GM21723 (cell line): ENCODE measurements around the gene KIF18B.
"Not testable (repeated sequence)": the region's sequence is repeated elsewhere in the genome, so short reads cannot be mapped to it uniquely, and the experiment has no call there.

Experiments
- ATAC-seq: cut with Tn5 transposase; IDR thresholded peaks from one replicate; pipeline ENCODE4 v1.9.1; 2021; ENCODE audit warnings: mild to moderate bottlenecking, moderate library complexity; ENCODE audit not compliant: unreplicated experiment

Gene KIF18B

DNA sequence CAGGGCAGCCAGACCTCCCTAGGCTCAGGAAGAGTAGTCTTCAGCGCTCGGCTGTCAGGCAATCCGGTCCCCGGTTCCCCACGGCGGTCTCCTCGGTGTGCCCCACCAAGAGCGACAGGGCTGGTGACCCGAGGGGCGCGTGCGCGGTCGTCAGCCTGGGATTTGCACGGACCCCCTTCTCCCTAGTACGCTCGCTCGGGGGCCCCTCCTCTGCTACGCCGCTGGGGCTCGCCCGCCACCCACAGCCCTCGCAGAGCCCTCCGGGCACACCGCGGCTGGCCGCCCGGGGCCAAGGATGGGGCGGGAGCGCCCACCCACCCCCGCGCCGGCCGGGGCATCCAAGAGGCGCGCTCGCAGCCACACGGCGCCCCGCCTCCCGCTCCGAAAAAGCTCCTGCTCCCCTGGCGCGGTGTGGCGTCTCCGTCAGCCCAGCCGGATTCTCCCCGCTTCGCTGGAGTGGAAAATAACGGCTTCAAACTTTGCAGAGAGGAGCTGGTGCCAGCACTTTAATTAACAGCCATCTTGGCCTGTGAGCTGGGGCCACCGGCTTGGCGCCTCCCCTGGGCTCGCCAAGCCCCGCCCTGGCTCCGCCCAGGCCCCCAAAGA, 22.7 kb upstream of the KIF18B start:
- no peak for ATAC-seq

DNA sequence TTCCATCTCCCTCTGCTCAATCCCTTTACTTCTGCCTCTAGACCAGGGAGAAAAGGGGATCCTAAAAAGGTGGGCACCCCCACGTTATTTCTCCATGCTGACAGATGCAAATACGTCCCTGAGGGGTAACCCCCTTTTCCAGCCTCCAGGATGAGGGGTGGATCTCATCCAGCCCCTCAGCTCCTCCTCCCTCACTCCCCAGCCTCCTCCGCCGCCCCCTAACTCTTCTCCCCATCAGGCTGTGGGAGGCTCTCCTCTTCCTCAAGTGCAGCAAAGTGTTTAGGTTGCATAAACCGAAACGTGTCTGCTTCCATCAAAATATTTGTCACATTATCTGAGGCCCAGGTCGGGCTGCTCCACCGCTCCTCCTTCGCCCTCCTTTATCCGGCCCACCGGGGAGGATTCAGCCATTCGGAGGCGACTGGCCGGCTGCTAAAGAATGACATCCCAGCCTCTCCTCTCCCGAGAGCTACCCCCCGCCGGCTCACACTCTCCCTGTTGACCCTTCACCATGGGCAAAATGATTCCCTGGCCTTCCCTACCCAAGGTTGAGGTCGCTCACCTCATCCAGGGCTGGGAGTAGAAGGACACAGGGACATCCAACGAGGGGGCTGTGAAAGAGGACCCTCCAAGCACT, 21.7 kb upstream of the KIF18B start:
- no peak for ATAC-seq

DNA sequence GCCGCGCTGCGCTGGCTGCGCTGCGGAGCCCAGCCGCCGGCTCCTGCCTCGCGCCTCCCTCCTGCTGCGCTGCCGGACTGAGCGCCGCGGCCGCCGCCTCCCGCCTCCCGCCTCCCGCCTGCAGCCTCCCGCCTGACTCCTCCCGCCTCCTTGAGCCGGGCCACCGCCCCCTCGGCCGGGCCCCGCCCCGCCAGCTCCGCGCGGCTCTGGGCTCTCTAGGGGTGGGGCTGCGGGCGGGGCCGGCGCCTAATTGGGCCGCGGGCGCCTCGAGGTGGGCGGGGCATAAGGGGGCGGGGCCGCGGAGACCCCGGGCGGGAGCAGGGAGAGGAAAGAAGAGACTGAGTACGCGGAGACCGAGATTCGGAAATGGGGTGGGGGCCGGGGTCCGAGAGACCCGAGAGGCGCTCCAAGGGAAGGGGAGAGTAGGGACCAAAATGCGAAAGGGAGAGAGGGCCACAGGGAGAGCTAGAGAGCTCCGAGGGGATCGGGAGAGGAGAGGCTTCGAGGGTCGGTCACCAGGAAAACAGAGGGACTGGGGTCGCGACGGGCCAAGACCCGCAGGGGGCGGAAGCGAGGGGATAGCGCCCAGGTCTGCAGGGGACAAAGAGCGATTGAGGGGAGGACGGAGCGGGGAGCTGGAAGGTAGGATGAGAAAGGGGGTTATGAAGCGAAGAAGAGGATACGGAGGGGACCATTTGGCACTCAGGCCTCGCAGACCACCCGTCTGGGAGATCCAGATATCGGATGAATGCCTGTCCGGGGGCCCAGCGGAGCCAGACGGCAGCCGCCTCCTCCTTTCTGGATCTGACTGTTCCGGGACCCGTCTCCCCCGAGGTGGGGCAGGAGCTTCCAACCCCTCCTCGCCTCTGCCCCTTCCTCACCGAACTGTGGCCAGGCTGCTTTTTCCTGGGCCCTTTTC, 20.9 kb upstream of the KIF18B start, which contains the start of gene C1QL1:
Gene C1QL1 (minus strand): TSS at position 79 of the 919 bp plus-strand sequence. CDS start 255 bp downstream, outside the sequence.
- peak; percentile 82 for ATAC-seq

DNA sequence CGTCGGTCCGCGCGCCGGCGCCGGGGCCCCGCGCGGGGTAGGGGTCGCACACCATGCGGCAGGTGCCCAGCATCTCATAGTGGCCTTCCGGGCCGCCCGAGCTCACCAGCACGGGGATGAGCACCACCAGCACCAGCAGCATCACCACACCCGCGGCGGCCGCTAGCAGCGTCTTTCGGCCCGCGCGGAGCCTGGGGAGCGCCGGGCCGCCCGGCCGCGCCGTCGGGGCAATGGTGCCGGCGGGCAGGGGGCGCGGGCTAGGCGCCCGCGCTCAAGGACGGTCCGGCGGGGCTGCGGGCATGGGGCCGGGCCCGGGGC, 20.3 kb upstream of the KIF18B start:
- ATAC-seq, result peak; percentile 11

DNA sequence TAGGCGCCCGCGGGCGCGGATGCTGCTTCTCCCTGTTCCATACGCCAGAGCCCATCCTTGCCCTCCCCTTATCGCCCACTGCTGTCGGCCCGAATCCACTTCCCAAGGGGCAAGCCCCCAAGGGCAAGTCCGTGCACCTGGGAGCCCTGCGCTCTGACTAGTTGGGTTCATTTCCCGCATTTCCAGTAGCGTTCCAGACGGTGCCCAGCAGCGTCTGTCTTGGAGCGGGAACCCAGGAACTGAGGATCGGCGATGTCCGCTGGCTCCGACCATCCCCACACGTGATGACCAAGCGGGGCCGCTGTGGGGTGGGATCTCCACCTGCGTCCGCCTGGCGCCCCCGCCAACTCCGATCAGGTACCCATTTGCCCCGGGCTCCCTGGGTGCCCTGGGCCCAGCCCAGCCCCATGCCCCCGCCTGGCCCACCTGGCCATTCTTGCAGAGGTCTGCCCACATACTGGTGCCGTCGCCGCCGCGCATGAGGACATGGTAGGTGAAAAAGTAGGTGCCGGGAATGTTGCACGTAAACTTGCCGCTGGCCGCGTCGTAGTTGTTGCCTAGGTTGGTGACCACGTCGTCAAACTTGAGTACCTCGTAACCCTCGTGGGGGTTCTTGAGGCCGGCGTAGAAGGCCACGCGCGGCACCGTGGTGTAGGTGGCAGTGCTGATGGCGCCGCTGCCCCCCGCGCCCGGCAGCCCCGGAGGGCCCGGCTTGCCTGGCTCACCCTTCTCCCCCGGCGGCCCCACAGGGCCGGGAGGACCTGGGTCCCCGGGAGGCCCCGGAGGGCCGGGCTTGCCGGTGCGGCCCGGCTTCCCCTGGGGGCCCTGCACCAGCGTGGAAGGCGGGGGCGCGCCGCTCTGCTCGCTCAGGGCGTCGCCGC, 19.7 kb upstream of the KIF18B start:
- ATAC-seq, result no peak

DNA sequence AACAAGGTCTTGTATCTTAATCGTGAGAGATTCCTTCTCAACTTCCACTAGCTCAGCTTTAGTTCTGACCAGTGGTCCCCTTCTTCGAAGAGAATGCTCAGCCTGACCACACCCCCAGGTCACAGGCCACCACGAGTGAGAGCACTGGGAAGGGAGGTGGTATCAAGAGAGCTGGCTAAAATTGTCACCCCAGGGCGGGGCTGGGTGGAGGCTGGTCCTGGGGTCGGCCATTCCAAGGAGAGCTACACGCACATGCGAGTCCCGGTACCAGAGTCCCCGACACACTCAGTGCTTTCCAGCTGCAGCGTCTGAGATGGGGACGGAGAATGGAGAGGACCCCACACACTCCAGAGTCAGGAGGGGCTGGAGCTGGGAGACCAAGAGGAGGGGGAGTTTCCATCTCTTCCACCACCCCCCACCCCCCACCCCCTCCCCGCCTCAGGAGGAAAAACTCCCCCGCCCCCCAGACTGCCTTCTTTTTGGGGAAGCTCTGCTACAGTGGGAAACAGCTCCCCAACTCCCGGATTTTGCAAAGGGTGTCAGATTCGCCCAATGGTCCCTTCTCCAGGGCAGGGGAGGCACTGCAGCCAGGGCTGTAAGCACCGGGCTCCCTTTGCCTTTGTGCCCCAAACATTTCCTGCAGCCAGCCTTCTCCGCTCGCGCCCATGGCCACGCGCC, 18.9 kb upstream of the KIF18B start:
- no peak for ATAC-seq

DNA sequence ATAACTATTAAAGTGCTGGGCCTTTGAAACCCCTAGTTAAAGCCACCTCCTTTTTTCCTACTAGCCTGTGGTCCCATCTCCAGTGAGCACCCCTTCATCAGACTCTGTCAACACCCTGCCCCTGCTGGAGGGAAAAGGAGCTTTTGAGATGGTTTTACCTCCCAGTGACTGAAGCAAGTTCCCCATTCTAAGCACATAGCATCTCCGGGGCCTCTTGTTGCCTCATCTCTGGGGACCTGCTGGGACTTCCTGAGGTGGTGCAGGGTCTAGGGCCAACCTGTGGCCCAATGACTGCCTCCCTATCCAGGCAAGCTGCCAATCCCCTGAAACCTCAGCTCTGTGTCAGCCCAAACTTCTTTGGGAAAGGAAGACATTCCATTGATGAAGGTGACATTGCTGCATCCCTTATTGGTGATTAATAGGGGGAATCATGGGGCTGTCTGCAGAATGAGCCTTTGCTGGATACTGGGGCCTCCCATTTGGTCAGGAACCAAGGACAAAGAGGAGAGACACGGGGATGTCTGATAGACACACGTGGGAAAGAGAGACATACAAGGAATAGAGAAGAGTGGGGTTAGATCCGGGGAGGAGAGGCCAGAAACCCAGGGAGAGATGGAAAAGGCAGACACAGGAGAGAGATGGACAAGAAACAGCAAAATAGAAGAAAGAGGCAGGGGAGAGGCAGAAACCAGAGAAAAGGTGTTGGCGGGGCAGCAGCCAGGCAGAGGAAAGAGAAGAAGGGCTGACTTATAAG, 18.1 kb upstream of the KIF18B start:
- no peak for ATAC-seq

DNA sequence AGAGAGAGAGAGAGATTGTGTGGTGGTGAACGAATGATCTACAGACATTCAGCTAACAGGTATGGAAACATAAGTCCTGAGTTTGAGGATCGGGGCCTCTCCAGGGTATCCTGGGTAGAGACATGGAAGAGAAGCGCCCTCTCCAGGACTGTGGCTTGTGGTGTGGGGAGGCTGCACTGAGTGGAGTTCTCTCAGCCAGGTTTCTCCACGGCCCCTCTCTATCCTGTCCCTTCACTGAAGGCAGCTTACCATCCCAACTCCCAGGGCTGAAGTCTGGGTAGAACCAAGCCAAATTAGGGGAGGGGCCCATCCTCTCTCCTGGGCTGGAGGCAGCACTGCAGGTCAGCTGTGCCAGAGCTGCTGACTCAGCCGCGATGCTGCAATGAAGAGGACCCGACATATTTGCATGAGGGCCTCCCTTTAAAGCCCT, 14.4 kb upstream of the KIF18B start:
- ATAC-seq, result no peak

DNA sequence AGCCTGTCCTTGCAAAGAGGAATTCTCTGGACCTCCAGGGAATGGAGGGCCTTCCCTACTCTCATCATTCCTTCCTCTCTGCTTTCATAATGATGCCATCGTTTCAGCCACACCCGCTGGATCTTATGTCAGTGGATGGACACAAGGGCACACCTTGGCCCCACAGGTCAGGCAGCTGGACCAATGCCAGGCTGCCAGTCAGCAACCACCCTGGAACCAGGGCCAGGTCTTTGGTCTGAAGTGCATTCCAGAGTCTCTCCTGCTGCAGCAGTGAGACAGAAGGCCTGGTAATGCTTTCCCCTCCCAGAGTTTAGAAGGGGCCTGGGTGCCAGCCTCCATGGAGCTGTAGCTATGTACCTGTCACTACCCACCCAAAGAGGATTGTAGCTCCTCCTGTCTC, 13.1 kb upstream of the KIF18B start:
- ATAC-seq, result no peak

DNA sequence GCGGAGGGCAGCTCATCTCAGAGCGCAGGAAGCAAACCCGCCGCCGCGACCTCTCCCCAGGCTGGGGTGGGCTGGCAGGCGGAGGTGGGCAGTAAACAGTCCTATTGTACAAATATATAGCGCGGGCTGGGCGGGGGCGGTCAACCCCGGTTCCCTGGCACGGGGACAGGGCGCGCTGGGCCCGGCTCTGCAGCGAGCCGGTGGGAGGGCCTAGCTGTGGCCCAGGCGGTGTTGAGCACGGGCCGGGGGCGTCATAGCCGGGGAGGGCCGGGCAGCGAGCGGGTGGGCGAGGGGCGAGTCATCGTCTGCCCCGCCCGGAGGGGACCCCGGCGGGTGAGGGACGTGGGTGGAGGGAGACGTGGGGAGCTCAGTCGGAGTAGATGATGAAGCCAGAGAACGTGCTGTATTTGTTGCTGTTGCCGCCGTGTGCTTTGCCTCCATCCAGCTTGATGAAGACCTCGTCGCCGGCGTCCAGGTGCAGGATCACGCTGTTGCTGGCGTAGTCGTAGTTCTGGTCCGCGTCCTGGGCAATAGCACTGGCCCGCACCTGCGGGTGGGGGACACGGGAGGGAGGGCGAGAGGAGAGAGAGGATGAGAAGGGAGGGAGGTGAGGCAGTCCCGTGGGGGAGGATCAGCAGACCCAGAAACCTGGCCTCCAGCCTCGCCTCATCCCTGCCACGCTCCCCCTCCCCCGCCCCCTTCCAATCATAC, 12.4 kb upstream of the KIF18B start:
- no peak for ATAC-seq

DNA sequence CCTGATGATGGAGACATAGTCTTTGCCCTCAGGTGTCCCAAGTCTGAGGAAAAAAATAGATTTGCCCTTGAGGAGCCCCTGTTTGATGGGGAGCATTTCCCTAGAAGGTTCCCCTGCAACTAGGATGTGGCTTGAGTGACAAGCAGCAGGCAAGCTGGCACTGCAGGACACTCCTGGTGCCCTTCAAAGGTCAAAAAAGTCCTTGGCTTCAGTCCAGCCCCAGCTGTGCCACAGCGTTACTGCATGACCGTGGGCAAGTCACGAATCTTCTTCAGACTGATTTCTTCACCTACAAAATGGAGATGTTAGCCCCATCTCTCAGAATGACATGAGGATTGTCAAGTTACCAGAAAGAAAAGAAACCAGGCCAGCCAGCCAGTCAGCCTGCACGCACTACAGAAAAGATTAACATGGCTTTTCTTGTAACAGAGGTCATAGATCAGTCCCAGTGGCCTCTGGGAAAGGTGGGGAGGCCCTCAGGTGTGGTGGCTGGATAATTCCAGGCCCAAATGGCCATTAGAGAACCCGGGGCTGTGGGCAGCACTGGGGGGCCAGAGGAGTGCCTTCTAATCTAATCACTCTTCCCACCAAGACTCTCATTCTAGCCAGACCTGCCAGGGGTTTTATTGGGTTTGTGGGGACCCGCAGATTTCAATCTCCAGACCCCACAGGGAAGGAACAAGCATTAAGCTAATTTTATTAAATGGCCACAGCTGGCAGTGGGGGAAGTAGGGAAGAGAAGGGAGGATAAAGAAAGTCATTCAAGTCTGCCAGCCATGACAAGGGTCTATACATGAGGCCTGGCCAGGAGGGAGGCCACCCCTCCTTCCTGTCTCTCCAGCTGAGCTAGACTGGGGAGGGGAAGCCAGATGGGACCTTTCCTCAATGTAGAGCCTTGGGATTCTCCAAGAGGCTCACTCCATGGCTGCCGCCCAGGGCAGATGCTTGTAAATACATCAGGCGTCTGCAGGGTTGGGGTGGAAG, 9.7 kb upstream of the KIF18B start:
- no peak for ATAC-seq

DNA sequence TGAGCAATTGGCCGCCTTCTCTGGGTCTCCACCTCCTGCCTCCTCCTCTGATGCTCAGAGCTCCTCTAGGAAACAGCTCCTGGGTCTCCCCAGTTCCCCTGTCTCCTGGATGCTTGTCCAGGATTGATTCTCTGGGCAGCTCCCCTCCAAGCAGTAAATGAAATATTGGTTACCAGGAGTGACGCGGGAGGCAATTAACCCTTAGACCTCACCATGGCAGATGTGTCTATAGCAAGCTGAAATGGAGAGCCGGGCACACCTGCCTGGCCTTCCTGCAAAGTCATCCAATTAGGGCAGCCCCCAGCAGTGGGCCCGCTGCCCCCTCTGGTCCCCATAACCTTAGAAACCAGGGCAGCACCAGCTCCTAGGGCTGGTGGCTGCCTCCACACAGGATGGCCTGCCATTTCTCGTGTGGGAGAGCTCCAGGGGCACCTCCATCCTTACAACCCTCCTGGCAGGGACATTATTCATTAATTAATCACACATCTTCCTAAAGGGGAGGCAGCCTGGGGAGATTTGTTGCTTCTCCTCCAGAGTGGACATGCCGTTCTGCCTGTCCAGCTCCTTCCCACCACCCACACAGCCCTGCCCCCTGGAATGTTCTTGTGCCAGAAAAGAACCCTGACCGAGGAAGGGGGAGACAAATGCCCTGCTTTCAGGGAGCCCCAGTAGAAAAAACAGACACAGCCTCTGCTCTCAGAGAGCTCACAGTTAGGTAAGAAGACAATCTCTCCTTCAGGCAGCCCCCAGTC, 8.3 kb upstream of the KIF18B start:
- ATAC-seq, result no peak

DNA sequence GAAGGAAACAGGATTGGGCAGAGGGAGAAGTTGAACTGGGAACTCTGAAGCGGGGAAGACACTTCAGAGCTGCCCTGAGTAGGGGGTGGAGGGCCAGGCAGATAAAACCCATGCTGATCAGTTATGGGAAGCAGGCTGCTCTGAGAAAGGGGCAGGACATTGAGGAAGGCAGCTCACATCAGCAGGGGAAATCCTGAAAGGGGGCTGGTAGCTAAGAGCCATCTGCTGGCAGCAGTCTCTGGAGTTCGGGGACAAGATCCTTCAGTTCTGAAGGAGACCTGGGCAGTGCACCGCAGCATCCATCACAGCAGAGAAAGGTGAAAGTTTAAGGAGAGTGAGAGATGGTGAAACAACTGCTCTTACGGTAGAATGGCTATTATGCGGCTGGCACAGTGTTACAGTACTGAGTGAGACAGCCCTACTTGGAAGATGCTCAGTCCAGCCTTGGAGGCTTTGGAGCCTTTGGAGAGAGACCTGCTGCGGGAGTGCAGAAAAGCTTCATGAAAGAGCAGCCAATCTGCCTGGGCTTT, 5.4 kb upstream of the KIF18B start:
- ATAC-seq, result no peak

DNA sequence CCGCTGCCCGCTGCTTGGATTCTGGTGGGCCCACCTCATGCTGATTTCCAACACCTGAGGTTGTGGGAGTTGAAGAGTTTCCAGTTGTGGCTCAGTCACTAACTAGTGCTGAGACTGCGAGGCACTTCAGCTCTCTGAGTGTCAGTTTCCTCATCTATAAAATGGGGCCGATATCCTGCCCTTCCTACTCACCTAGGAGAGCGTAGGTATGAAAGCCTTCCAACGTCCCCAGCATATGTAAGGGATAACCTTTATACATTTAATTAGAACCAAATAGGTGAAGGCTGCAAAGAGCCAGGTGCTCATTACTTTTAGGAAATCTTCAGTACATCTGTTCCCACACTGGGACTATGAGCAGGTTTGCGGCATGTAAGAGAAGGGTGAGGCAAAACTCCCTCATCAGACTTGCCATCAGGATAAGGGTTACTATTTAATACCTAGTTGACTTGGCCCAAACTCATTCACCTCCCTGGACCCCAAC, 782 bp upstream of the KIF18B start:
- ATAC-seq, result no peak

DNA sequence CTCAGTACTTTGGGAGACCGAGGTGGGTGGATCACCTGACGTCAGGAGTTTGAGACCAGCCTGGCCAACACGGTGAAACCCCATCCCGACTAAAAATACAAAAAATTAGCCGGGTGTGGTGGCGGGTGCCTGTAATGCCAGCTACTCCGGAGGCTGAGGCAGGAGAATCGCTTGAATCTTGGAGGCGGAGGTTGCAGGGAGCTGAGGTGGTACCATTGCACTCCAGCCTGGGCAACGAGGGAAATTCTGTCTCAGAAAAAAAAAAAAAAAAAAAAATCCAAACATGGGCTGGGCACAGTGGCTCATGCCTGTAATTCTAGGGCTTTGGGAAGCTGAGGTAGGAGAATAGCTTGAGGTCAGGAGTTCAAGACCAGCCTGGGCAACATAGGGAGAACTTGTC, 1.9 kb downstream of the KIF18B start:
- not testable (repeated sequence) for ATAC-seq

DNA sequence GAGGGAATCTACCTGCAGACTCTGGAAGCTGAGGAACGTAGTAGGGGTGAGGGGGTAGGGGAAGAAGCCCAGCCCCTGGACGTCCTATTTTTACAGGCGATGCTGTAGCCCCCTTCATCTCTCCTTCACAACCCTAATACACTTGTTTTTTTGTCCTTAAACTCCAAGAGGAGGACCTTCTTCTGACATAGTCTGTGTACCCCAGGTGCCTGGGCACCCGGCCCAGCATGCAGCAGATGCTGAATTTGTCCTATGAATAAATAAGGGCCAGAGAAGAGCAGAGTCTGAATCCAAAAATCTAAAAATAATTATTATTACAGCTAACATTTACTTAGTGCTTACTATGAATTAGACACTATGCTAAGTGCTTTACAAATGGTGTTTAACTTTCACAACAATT, 5.1 kb downstream of the KIF18B start:
- ATAC-seq, result no peak
